Spleen (tissue), 11 donors: ENCODE measurements around the gene GFM1. TPM values are rescaled to one million over a fixed set of nuclear protein-coding genes. Genes with fewer than 3 reads are reported as not detected.

Source experiments
- polyA plus RNA-seq, 3 donors: library from polyadenylated mRNA; stranded (reverse); fragments of 200-250 nt; gene quantifications; one replicate each; pipeline ENCODE4 v1.2.1, GENCODE V29; 2013
- small RNA-seq, 4 donors: library from RNA; depleted of rRNA; stranded (forward); fragments of <200 nt; gene quantifications; one replicate each; pipeline ENCODE3, GENCODE V24; 2016
- total RNA-seq, 7 donors: library from RNA; depleted of rRNA in 3 of 7; stranded (reverse); fragments of >200 nt in 3 of 7; fragmentation: NEBNext Ultra II Directional in 4 of 7; extraction: Animal tissue kit (Norgen Biotek cat#: 25700) in 4 of 7; gene quantifications; one replicate each; pipeline versions ENCODE4 v1.1.0 to v1.2.1, GENCODE V29; 2016 to 2021
- donor health status: healthy with polysubstance abuse.
- donor health status: DM: no; HTN: no; CAD: no; lungs with moderate emphysema.
- donor health status: DM: no; HTN: no; CAD: no.
- donor health status: Bipolar disorder and iron deficiency.
- donor health status: healthy.
- donor health status: DM: no; HTN: no; CAD: no.
- donor health status: DM: yes; HTN: yes; CAD: no.

The GFM1 gene
- total and polyA plus RNA-seq, 10 donors, result 11.8 to 56.5 (median 43.9) TPM

Small RNA genes lying within 50 kb of the gene (small RNA-seq; reads per million reads assigned to genes)
- gene AC025033.1 (0 reads per million in 4 donors), gene AC080013.6 (0 reads per million in 4 donors)

Other genes with a start within 250 kb of the GFM1 start
- gene MLF1, start 73.3 kb upstream of the GFM1 start, total RNA-seq, result 1 to 10 TPM; 1.3 to 4.1 (median 2.9) TPM
- gene MLF1, start 73.3 kb upstream of the GFM1 start, polyA plus RNA-seq, result 1 to 10 TPM; 2.3 to 3.7 (median 2.7) TPM
- gene LXN, start 28.1 kb downstream of the GFM1 start, total RNA-seq, result 10 to 100 TPM in 4 of 7 donors, 1 to 10 TPM in 3; 7.9 to 17.3 (median 11.3) TPM
- 10 to 100 TPM; 12.3 to 18.6 (median 16.0) TPM for gene LXN, start 28.1 kb downstream of the GFM1 start, polyA plus RNA-seq
- gene RARRES1, start 87.9 kb downstream of the GFM1 start, total RNA-seq, result 10 to 100 TPM in 1 of 7 donors, 1 to 10 TPM in 6; 1.8 to 18.7 (median 4.7) TPM
- gene RARRES1, start 87.9 kb downstream of the GFM1 start, polyA plus RNA-seq, result 10 to 100 TPM in 1 of 3 donors, 1 to 10 TPM in 2; 2.2 to 20.9 (median 6.2) TPM
- 100 to 1,000 TPM in 5 of 7 donors, 10 to 100 TPM in 2; 65.6 to 155 (median 129) TPM for gene MFSD1, start 157.5 kb downstream of the GFM1 start, total RNA-seq
- gene MFSD1, start 157.5 kb downstream of the GFM1 start, polyA plus RNA-seq, result 10 to 100 TPM; 34.5 to 46.3 (median 42.9) TPM